Mononuclear cell (primary cell): ENCODE results near the gene F10. TPM values are rescaled to one million over a fixed set of nuclear protein-coding genes. Genes with fewer than 3 reads are reported as not detected.

Experiments
- H3K27me3 ChIP-seq: 2 replicates; pipeline ENCODE4 v1.6.0; 2011; ENCODE audit warnings: low read length, control low read depth; ENCODE audit not compliant: insufficient read depth
- H3K4me1 ChIP-seq: 2 replicates; pipeline ENCODE4 v1.5.1; 2011; ENCODE audit warnings: mild to moderate bottlenecking, low read length, control low read depth; ENCODE audit not compliant: insufficient read depth
- H3K4me3 ChIP-seq: 2 replicates; pipeline ENCODE4 v1.5.1; 2011; ENCODE audit warnings: mild to moderate bottlenecking, low read length, moderate library complexity
- H3K9me3 ChIP-seq: 2 replicates; pipeline ENCODE4 v1.5.1; 2011; ENCODE audit warnings: low read depth, mild to moderate bottlenecking, control low read depth, low read length
- total RNA-seq: library from RNA; depleted of rRNA; stranded (reverse); fragments of >200 nt; gene quantifications from one replicate; pipeline ENCODE4 v1.2.3, GENCODE V29; 2012

The F10 gene
- total RNA-seq, 1 donor = not detected

- H3K4me1 ChIP-seq = no peaks in the 10 kb centered on the region
Measured at GRCh38 chr13:113115363-113116205, 7.0 kb upstream of the F10 start.

GRCh38 chr13:113116206-113116800, 6.3 kb upstream of the F10 start:
- Histone ChIP-seq H3K27me3 (no peaks in the 10 kb centered on the region), H3K9me3 (no peaks in the 10 kb centered on the region), H3K4me1 (no peaks in the 10 kb centered on the region), H3K4me3 (no peak overlapping the region)

More at GRCh38 chr13:113115363-113116205, 7.0 kb upstream of the F10 start:
- H3K9me3 ChIP-seq = no peaks in the 10 kb centered on the region
- H3K27me3 ChIP-seq = peaks cover 4% of the 10 kb centered on the region
- H3K4me3 ChIP-seq = no peak overlapping the region

- H3K27me3 ChIP-seq = no peaks in the 10 kb centered on the region
- no peaks in the 10 kb centered on the region for H3K4me1 ChIP-seq
- no peaks in the 10 kb centered on the region for H3K9me3 ChIP-seq
- no peak overlapping the region for H3K4me3 ChIP-seq
Measured at GRCh38 chr13:113116871-113117271, 5.7 kb upstream of the F10 start.

- Histone ChIP-seq H3K9me3 (no peaks in the 10 kb centered on the region), H3K4me3 (no peak overlapping the region), H3K4me1 (no peaks in the 10 kb centered on the region), H3K27me3 (no peaks in the 10 kb centered on the region)
Measured at GRCh38 chr13:113117335-113117872, 5.2 kb upstream of the F10 start.

- Histone ChIP-seq H3K9me3 (no peaks in the 10 kb centered on the region), H3K27me3 (no peaks in the 10 kb centered on the region), H3K4me1 (no peaks in the 10 kb centered on the region), H3K4me3 (no peak overlapping the region)
Measured at GRCh38 chr13:113117911-113118260, 4.7 kb upstream of the F10 start.

GRCh38 chr13:113118261-113119021, 4.2 kb upstream of the F10 start:
- H3K4me3 ChIP-seq = no peak overlapping the region
- no peaks in the 10 kb centered on the region for H3K9me3 ChIP-seq
- H3K4me1 ChIP-seq = no peaks in the 10 kb centered on the region
- H3K27me3 ChIP-seq = no peaks in the 10 kb centered on the region

GRCh38 chr13:113119166-113119821, 3.3 kb upstream of the F10 start:
- no peaks in the 10 kb centered on the region for H3K27me3 ChIP-seq
- H3K4me1 ChIP-seq = no peaks in the 10 kb centered on the region
- no peak overlapping the region for H3K4me3 ChIP-seq
- no peaks in the 10 kb centered on the region for H3K9me3 ChIP-seq

- H3K4me1 ChIP-seq = no peaks in the 10 kb centered on the region
- no peaks in the 10 kb centered on the region for H3K27me3 ChIP-seq
- no peaks in the 10 kb centered on the region for H3K9me3 ChIP-seq
- H3K4me3 ChIP-seq = no peak overlapping the region
Measured at GRCh38 chr13:113119822-113120189, 2.8 kb upstream of the F10 start.

- Histone ChIP-seq H3K4me1 (no peaks in the 10 kb centered on the region), H3K9me3 (no peaks in the 10 kb centered on the region), H3K27me3 (no peaks in the 10 kb centered on the region), H3K4me3 (no peak overlapping the region)
Measured at GRCh38 chr13:113120300-113121182, 2.1 kb upstream of the F10 start.

- H3K4me3 ChIP-seq = no peak overlapping the region
- no peaks in the 10 kb centered on the region for H3K9me3 ChIP-seq
- no peaks in the 10 kb centered on the region for H3K27me3 ChIP-seq
- H3K4me1 ChIP-seq = no peaks in the 10 kb centered on the region
Measured at GRCh38 chr13:113121183-113121927, 1.2 kb upstream of the F10 start.

- Histone ChIP-seq H3K9me3 (no peaks in the 10 kb centered on the region), H3K4me3 (no peak overlapping the region), H3K4me1 (no peaks in the 10 kb centered on the region), H3K27me3 (no peaks in the 10 kb centered on the region)
Measured at GRCh38 chr13:113121928-113122471, 599 bp upstream of the F10 start.

GRCh38 chr13:113123226-113124201, 915 bp downstream of the F10 start:
- no peaks in the 10 kb centered on the region for H3K9me3 ChIP-seq
- H3K4me1 ChIP-seq = no peaks in the 10 kb centered on the region
- no peaks in the 10 kb centered on the region for H3K27me3 ChIP-seq
- H3K4me3 ChIP-seq = no peak overlapping the region
